Measurements from ENCODE around the gene GABRR2. TPM values are rescaled to one million over a fixed set of nuclear protein-coding genes. Genes with fewer than 3 reads are reported as not detected.

The GABRR2 gene
- total RNA-seq (2022; extraction: Qiagen RNA extraction), result not detected in 5 replicates

DNA sequence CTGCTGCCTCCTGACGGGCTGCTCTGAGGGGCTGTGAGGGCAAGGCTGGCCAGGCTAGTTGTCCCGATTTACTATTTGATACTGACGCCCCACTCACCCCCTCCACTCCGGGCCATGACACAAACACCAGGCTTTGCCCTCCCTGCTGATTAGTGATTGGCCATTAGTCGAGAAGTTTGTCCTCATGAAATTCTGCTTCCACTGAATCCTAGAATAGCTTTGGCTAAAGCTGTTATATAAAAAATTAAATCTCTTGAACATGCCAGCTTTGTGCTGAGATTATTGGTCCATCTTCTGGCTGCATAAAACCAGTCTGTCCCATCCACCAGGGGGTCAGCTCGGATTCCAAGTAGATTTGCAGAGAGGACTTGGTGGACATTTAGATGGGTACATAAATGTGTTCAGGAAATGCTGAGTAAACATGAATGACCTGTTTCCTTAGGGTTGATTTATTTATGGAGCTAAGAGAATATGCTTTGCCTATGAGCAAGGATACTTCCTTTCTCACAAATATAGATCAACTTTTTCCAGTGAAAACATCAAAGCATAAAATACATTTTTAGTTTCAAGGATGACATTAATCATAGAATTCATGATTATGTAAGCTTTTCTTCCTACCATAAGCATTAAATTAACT, at the start of gene GABRR2:
Gene GABRR2 (minus strand): TSS at position 51 of the 637 bp plus-strand sequence. CDS start 134 bp downstream, outside the sequence.

DNA sequence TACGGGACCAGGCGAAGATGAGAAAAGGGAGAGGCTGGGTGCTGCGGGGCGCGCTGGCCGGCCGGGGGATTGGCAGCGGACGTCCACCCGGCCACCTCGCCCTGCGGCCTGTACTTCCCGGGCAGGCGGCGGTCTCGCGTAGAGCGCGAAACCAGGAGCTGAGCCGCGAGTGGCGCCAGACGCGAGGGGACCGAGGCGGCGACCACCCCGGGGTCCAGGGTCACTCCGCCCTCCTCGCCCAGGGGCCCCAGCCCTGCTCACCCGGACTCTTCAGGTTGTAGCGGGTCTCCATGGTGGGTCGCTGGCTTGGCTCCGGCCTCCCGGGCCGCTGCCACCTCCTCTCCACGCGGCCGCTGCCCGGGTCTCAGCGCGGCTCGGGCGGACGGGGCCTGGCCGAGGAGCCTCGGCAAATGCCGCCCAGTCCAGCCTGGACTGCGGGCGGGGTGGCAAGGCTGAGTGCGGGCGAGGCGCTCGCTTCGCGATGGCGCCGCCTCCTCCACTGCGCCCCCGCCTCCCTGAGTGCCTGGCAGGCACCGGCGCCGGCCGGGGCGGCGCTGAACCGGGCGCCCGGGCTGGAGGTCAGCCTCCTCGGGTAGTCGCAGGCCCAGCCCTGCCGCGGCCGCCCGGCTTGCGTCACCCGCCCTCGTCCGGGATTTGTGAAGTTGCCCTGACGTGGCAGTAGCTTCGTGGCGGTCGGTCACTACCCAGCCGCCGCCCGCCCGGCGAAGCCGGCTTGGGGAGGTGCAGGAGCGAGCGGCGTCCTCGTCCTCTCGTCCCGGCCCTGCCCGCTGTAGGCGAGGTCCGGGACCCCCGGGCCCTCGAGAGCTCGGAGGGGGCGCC, 37.4 kb upstream of the GABRR2 start, which contains the start of gene UBE2J1:
Gene UBE2J1 (minus strand): TSS at position 445 of the 840 bp plus-strand sequence. CDS start 153 bp downstream, at position 292.

DNA sequence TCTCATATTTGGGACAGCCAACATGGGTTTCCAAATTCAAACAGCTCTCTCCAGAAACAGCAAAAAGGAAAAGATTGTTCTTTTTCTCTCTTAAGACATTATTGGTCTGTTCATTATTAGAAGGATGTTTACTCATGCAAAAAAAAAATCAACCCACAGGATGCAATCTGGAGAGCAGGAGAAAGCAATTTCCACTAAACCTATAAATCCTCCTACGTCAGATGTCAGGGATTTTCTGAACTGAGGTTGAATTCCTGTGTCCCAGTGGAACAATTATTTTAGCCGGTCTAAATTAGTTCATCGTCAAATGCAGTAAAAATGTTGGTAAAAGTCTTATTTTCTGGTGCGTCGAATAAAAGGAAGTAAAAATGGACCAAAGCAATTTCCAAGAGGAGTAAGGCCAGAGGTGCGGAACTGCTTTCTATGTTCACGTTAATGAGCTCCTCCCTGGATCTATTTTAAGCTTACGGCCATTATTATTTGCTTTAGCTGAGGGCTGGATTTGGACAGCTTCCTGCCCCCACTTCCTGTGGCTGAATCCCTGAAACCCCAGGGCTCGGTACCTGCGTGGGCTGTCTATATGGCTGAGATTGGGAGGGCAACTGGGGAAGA, 97.7 kb downstream of the GABRR2 start, which contains the start of gene GABRR1:
Gene GABRR1 (minus strand): TSS at position 60 of the 612 bp plus-strand sequence. CDS start 36 bp downstream, at position 24.

Other genes with a start within 250 kb of the GABRR2 start
- gene PNRC1, start 234.5 kb downstream of the GABRR2 start, total RNA-seq (2022; extraction: Qiagen RNA extraction), result 24.8 to 36.3 TPM (median 34.0 TPM) in 5 replicates
- gene SRSF12, start 197.2 kb downstream of the GABRR2 start, total RNA-seq (2022; extraction: Qiagen RNA extraction), result 1.0 to 2.0 TPM (median 1.9 TPM) in 5 replicates
- 9.5 to 14.3 TPM (median 13.4 TPM) in 5 replicates for gene PM20D2, start 169.2 kb downstream of the GABRR2 start, total RNA-seq (2022; extraction: Qiagen RNA extraction)
- not detected in 5 replicates for gene GABRR1, start 97.9 kb downstream of the GABRR2 start, total RNA-seq (2022; extraction: Qiagen RNA extraction)
- 12.5 to 16.9 TPM (median 15.3 TPM) in 5 replicates for gene UBE2J1, start 37.4 kb upstream of the GABRR2 start, total RNA-seq (2022; extraction: Qiagen RNA extraction)
- gene RRAGD, start 97.0 kb upstream of the GABRR2 start, total RNA-seq (2022; extraction: Qiagen RNA extraction), result 3.6 to 5.4 TPM (median 4.6 TPM) in 5 replicates
- gene ANKRD6, start 117.9 kb upstream of the GABRR2 start, total RNA-seq (2022; extraction: Qiagen RNA extraction), result 1.7 to 2.3 TPM (median 1.8 TPM) in 5 replicates